ENCODE measurements around the gene HSPA1B.
"Not testable (repeated sequence)": the region's sequence is repeated elsewhere in the genome, so short reads cannot be mapped to it uniquely, and the experiment has no call there.

HSPA1B gene

DNA sequence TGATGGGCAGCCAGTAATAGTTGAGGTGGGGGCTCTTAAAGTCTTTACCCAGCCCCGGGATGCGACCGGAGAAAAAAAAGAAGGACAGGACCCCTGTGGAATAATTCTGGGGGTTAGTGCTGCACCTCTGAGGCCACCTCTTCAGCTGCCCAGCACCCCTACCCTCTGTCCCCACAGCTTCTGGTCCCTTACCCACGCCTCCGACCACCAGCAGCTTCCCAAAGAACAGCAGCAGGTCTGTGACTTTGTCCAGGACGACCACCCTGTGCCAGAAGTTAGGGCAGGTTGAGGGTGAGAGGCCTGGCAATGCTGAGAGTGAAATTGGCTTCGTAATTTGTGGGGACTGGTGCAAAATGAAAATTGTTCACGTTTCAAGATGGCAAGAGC, 37.3 kb downstream of the HSPA1B start:
- H3K9me2 ChIP-seq (replicated peaks; ENCODE audit: low read depth, low read length), result no peaks in the 10 kb centered on the region
- H2AFZ ChIP-seq (ENCODE audit: low read length), result no peak overlapping the region
- H3K27me3 ChIP-seq (ENCODE audit: insufficient read depth, low read length, poor library complexity, severe bottlenecking), result no peaks in the 10 kb centered on the region
- TF ChIP-seq, protein P1, sequence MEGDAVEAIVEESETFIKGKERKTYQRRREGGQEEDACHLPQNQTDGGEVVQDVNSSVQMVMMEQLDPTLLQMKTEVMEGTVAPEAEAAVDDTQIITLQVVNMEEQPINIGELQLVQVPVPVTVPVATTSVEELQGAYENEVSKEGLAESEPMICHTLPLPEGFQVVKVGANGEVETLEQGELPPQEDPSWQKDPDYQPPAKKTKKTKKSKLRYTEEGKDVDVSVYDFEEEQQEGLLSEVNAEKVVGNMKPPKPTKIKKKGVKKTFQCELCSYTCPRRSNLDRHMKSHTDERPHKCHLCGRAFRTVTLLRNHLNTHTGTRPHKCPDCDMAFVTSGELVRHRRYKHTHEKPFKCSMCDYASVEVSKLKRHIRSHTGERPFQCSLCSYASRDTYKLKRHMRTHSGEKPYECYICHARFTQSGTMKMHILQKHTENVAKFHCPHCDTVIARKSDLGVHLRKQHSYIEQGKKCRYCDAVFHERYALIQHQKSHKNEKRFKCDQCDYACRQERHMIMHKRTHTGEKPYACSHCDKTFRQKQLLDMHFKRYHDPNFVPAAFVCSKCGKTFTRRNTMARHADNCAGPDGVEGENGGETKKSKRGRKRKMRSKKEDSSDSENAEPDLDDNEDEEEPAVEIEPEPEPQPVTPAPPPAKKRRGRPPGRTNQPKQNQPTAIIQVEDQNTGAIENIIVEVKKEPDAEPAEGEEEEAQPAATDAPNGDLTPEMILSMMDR (conservative IDR thresholded peaks at IDR 0.05; ENCODE audit: low read length), result no peak
- TF ChIP-seq EZH2phosphoT487 (IDR thresholded peaks at IDR 0.05; ENCODE audit: borderline replicate concordance), result no peak
- no peaks in the 10 kb centered on the region for H3F3A ChIP-seq (ENCODE audit: low read depth)
- peak overlapping the region; percentile 89 for H3K9ac ChIP-seq (ENCODE audit: low read depth, low read length, poor library complexity, severe bottlenecking)
- H3K4me2 ChIP-seq (ENCODE audit: low read depth, low read length, poor library complexity, severe bottlenecking), result peak overlapping the region; percentile 92
- peaks cover 15% of the 10 kb centered on the region for H3K79me2 ChIP-seq (ENCODE audit: insufficient read depth, low read length)
- no peaks in the 10 kb centered on the region for H3K9me3 ChIP-seq (ENCODE audit: insufficient read depth, low read depth, low read length)
- H4K20me1 ChIP-seq (ENCODE audit: insufficient read depth, low read length, poor library complexity, severe bottlenecking), result no peaks in the 10 kb centered on the region
- no peaks in the 10 kb centered on the region for H3K36me3 ChIP-seq (ENCODE audit: insufficient read depth, low read length)
- peak overlapping the region; percentile 96 for H3K4me3 ChIP-seq (ENCODE audit: low read length, poor library complexity, severe bottlenecking)
- peaks cover 21% of the 10 kb centered on the region for H3K4me1 ChIP-seq (ENCODE audit: insufficient read depth, low read length, poor library complexity, severe bottlenecking)

DNA sequence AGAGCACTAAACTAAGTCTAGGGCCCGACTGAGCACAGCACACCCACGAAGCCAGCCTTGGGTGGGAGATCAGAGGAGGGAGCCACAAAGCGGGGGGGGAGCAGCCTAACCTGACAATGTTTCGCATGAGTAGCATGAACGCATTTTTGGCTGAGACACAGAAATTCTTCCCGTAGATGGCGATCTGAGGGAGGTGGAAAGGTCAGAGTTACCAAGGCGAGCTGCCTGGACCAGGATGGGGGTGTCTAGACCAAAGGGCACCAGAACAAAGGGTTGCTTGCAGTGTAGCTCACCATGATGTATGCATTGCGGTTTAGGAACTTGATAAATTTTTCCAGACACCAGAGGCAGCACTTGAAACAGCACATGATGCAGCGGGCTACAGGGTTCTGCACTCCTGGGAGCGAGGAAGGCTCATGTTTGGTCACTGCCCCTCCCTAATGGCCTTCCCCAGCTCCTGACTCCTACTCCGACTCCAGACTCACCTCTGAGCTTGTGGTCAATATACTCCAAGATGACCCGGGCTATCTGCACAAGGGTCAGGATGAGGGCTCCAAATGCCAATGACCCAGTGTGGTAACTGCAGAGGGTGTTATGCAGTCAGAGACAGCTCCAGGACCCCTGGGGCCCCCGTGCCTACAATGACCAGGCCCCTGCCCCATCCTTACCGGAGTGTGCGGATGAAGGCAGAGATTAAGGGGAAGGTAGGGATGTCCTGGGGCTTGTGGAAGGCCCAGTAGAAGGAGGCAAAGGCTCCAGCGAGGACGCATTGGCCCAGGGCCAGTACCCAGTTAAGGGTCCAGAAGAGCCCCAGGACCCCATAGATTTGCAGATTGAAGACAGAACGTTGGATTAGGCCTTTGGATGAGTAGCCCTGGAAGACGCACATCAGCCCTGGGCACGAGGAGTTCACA, 37.9 kb downstream of the HSPA1B start:
- Histone ChIP-seq H3K9me2 (replicated peaks; ENCODE audit: low read depth, low read length) (no peaks in the 10 kb centered on the region), H3K9ac (ENCODE audit: low read depth, low read length, poor library complexity, severe bottlenecking) (peak overlapping the region; percentile 89), H3K79me2 (ENCODE audit: insufficient read depth, low read length) (peaks cover 15% of the 10 kb centered on the region), H3K4me2 (ENCODE audit: low read depth, low read length, poor library complexity, severe bottlenecking) (peak overlapping the region; percentile 92), H3K27me3 (ENCODE audit: insufficient read depth, low read length, poor library complexity, severe bottlenecking) (no peaks in the 10 kb centered on the region), H3K4me1 (ENCODE audit: insufficient read depth, low read length, poor library complexity, severe bottlenecking) (peaks cover 21% of the 10 kb centered on the region), H3F3A (ENCODE audit: low read depth) (no peaks in the 10 kb centered on the region), H3K36me3 (ENCODE audit: insufficient read depth, low read length) (no peaks in the 10 kb centered on the region), H2AFZ (ENCODE audit: low read length) (no peak overlapping the region), H4K20me1 (ENCODE audit: insufficient read depth, low read length, poor library complexity, severe bottlenecking) (no peaks in the 10 kb centered on the region), H3K9me3 (ENCODE audit: insufficient read depth, low read depth, low read length) (no peaks in the 10 kb centered on the region), H3K4me3 (ENCODE audit: low read length, poor library complexity, severe bottlenecking) (no peak overlapping the region)
- no peak for TF ChIP-seq EZH2phosphoT487 (IDR thresholded peaks at IDR 0.05; ENCODE audit: borderline replicate concordance)
- TF ChIP-seq, protein P1 (conservative IDR thresholded peaks at IDR 0.05; ENCODE audit: low read length), result no peak

DNA sequence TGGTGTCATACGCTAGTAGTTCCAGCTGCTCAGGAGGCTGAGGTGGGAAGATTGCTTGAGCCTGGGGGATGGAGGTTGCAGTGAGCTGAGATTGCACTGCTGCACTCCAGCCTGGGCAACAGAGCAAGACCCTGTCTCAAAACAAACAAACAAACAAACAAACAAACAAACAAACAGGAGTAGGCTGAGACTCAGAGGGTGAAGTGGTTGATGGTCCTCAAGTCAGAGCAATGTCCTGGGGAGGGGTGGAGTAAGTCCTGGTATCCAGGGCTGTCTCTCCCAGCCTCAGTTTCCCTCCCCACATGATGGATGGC, 41.1 kb downstream of the HSPA1B start:
- not testable (repeated sequence) for H3K4me2 ChIP-seq (ENCODE audit: low read depth, low read length, poor library complexity, severe bottlenecking); H3F3A ChIP-seq (ENCODE audit: low read depth); H3K4me1 ChIP-seq (ENCODE audit: insufficient read depth, low read length, poor library complexity, severe bottlenecking); H2AFZ ChIP-seq (ENCODE audit: low read length); H4K20me1 ChIP-seq (ENCODE audit: insufficient read depth, low read length, poor library complexity, severe bottlenecking); H3K79me2 ChIP-seq (ENCODE audit: insufficient read depth, low read length); H3K9ac ChIP-seq (ENCODE audit: low read depth, low read length, poor library complexity, severe bottlenecking); H3K9me3 ChIP-seq (ENCODE audit: insufficient read depth, low read depth, low read length); H3K36me3 ChIP-seq (ENCODE audit: insufficient read depth, low read length); H3K27me3 ChIP-seq (ENCODE audit: insufficient read depth, low read length, poor library complexity, severe bottlenecking); H3K4me3 ChIP-seq (ENCODE audit: low read length, poor library complexity, severe bottlenecking); H3K9me2 ChIP-seq (replicated peaks; ENCODE audit: low read depth, low read length)

DNA sequence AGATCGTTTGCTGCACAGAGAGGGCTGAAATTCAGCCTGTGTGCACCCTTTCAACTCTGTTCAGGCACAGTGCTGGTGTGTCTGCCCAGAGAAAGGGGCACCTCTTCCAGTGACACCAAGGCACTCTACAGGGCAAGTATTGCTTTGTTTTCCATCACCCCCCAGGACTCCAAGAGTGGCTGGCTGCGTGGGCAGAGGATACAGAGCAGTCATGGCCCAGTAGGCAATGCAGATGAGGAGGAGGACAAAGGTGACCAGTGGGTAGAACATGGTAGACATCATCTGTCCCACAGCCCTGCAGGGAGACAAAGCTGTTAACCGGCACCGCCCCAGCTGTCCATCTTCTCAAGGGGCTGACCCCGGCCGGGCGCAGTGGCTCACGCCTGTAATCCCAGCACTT, 41.8 kb downstream of the HSPA1B start:
- TF ChIP-seq EZH2phosphoT487 (IDR thresholded peaks at IDR 0.05; ENCODE audit: borderline replicate concordance), result no peak
- TF ChIP-seq, protein P1 (conservative IDR thresholded peaks at IDR 0.05; ENCODE audit: low read length), result no peak
- no peak overlapping the region for H3K9ac ChIP-seq (ENCODE audit: low read depth, low read length, poor library complexity, severe bottlenecking)
- peaks cover 4% of the 10 kb centered on the region for H3K79me2 ChIP-seq (ENCODE audit: insufficient read depth, low read length)
- no peaks in the 10 kb centered on the region for H3K36me3 ChIP-seq (ENCODE audit: insufficient read depth, low read length)
- no peaks in the 10 kb centered on the region for H3K9me2 ChIP-seq (replicated peaks; ENCODE audit: low read depth, low read length)
- no peaks in the 10 kb centered on the region for H3F3A ChIP-seq (ENCODE audit: low read depth)
- no peaks in the 10 kb centered on the region for H4K20me1 ChIP-seq (ENCODE audit: insufficient read depth, low read length, poor library complexity, severe bottlenecking)
- no peaks in the 10 kb centered on the region for H3K27me3 ChIP-seq (ENCODE audit: insufficient read depth, low read length, poor library complexity, severe bottlenecking)
- no peak overlapping the region for H3K4me3 ChIP-seq (ENCODE audit: low read length, poor library complexity, severe bottlenecking)
- H2AFZ ChIP-seq (ENCODE audit: low read length), result no peak overlapping the region
- no peaks in the 10 kb centered on the region for H3K9me3 ChIP-seq (ENCODE audit: insufficient read depth, low read depth, low read length)
- H3K4me2 ChIP-seq (ENCODE audit: low read depth, low read length, poor library complexity, severe bottlenecking), result no peak overlapping the region
- peaks cover 6% of the 10 kb centered on the region for H3K4me1 ChIP-seq (ENCODE audit: insufficient read depth, low read length, poor library complexity, severe bottlenecking)
